PC-9 (cell line): ENCODE measurements around the gene FAT1.

Experiments used
- CTCF ChIP-seq: fragments of 200-600 bp; sonication (generic); conservative IDR thresholded peaks from 2 replicates; pipeline ENCODE4 v1.6.1; 2017; ENCODE audit warnings: mixed run types, antibody characterized with exemption, mild to moderate bottlenecking, moderate library complexity
- EZH2 ChIP-seq: fragments of 200-600 bp; sonication (generic); IDR thresholded peaks from 2 replicates; pipeline ENCODE4 v1.8.0; 2017; ENCODE audit warnings: antibody characterized with exemption, low read depth

DNA sequence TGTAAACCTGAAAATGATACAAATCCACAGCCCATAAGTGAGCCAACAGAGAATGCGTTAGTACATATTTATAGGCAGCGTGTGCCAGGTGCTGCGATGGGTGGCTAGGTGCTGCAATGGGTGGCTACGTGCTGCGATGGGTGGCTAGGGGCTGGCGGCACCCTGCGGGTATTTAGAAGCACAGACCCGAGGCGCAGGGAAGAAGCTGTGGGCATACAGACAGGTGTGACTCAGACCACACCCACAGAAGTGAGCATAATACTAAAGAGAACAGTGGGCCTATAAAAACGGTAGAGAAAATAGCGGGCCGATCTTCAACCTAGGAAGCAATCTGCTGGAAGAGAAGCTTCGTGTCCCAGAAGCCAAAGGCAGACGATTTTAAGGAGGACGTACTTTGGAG is 81.1 kb downstream of the FAT1 start:
- TF ChIP-seq CTCF (no peak), EZH2 (no peak)
